Measurements from ENCODE around the gene ZNF66.
"Not testable (repeated sequence)": the region's sequence is repeated elsewhere in the genome, so short reads cannot be mapped to it uniquely, and the experiment has no call there.

GRCh38 chr19:20769225-20769736 is 6.8 kb upstream of the ZNF66 start:
- not testable (repeated sequence) for TF ChIP-seq CTCF (conservative IDR thresholded peaks at IDR 0.05 in 1 of 2, IDR thresholded peaks at IDR 0.05 in 1 of 2; ENCODE audit: low read depth in 1 of 2, low read length in 2 of 2); EZH2 (IDR thresholded peaks at IDR 0.05; ENCODE audit: low read length, missing control alignments)
